AG04449 (cell line): Measurements from ENCODE around the gene FUT8.
"Not testable (repeated sequence)": the region's sequence is repeated elsewhere in the genome, so short reads cannot be mapped to it uniquely, and the experiment has no call there.

ENCODE experiments used
- CTCF ChIA-PET: fragments of 350-600 bp; formaldehyde crosslinking; extraction: SDS; loops from one replicate; lab custom pipeline; 2021; ENCODE audit warnings: antibody characterized with exemption; lab: Yijun Ruan, JAX
- POLR2A ChIA-PET: fragments of 400-600, 350-600 bp; formaldehyde crosslinking; extraction: SDS; loops from one replicate; lab custom pipeline; 2020; ENCODE audit warnings: antibody characterized with exemption, inconsistent platforms; lab: Yijun Ruan, JAX
- DNase-seq: peaks from one replicate; pipeline ENCODE4 v3.0.0-alpha.2; 2010; ENCODE audit warnings: low read depth, low spot score
- H3K4me3 ChIP-seq: 2 replicates; pipeline ENCODE4 v1.5.1; 2011; ENCODE audit warnings: low read depth, mild to moderate bottlenecking, control low read depth, low read length
- TF ChIP-seq, protein P1 (sequence below): IDR thresholded peaks from one replicate; pipeline ENCODE4 v1.5.1; 2011; ENCODE audit warnings: mild to moderate bottlenecking, moderate library complexity, low read length, control low read depth, inconsistent platforms; ENCODE audit not compliant: insufficient read depth; ENCODE audit errors: missing control alignments

Gene FUT8

DNA sequence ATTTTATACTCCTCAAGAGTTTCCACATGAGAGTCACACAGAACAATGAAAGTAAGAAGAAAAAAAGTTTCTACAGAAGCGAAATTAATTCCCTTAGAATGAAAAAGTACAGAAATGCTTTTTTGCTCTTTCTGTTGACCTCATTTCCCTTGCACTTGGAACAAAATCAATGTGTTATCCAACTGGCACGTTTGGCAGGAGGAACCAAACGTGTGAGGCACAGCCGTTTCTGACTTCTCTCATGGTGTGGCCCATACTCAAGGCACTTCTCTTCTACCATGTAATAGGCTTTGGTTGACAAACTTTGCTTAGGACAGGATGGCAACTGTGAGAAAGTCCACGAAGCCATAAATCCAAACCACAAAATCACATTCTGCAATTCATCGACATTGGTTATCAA is 297.0 kb downstream of the FUT8 start:
- H3K4me3 ChIP-seq, result no peak overlapping the region
- TF ChIP-seq, protein P1, sequence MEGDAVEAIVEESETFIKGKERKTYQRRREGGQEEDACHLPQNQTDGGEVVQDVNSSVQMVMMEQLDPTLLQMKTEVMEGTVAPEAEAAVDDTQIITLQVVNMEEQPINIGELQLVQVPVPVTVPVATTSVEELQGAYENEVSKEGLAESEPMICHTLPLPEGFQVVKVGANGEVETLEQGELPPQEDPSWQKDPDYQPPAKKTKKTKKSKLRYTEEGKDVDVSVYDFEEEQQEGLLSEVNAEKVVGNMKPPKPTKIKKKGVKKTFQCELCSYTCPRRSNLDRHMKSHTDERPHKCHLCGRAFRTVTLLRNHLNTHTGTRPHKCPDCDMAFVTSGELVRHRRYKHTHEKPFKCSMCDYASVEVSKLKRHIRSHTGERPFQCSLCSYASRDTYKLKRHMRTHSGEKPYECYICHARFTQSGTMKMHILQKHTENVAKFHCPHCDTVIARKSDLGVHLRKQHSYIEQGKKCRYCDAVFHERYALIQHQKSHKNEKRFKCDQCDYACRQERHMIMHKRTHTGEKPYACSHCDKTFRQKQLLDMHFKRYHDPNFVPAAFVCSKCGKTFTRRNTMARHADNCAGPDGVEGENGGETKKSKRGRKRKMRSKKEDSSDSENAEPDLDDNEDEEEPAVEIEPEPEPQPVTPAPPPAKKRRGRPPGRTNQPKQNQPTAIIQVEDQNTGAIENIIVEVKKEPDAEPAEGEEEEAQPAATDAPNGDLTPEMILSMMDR, result no peak
- no peak for DNase-seq
- CTCF ChIA-PET, result no interaction called here
- POLR2A ChIA-PET, result no interaction called here

GRCh38 chr14:65716813-65717212 is 304.3 kb downstream of the FUT8 start:
- H3K4me3 ChIP-seq, DNase-seq, CTCF ChIA-PET, POLR2A ChIA-PET: not testable (repeated sequence)

GRCh38 chr14:65717384-65717915 is 304.9 kb downstream of the FUT8 start:
- DNase-seq, CTCF ChIA-PET, POLR2A ChIA-PET, H3K4me3 ChIP-seq: not testable (repeated sequence)

- CTCF ChIA-PET, result no interaction called here
- H3K4me3 ChIP-seq, result no peak overlapping the region
- DNase-seq, result no peak
- TF ChIP-seq, protein P1, result no peak
- POLR2A ChIA-PET, result no interaction called here
Observed at GRCh38 chr14:65718629-65719028, 306.1 kb downstream of the FUT8 start.

DNA sequence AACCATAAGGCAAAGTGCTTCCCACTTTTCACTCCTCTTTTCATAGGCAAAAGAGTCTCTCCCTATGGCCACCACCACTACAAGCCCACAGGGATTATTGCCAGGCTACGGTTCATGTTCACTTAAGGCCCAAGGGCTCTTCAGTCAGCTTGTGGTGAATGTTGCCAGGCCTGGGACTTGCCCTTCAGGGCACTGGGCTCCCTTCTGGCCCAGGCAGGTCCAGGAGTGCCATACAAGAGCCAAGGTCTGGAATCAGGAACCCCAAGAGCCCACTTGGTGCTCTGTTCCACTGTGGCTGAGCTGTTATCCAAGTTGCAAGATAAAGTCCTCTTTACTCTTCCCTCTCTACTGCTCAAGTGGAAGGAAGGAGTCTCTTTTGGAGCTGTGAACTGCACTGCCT is 307.6 kb downstream of the FUT8 start:
- POLR2A ChIA-PET, result no interaction called here
- TF ChIP-seq, protein P1, result no peak
- no peak overlapping the region for H3K4me3 ChIP-seq
- no peak for DNase-seq
- CTCF ChIA-PET, result no interaction called here

DNA sequence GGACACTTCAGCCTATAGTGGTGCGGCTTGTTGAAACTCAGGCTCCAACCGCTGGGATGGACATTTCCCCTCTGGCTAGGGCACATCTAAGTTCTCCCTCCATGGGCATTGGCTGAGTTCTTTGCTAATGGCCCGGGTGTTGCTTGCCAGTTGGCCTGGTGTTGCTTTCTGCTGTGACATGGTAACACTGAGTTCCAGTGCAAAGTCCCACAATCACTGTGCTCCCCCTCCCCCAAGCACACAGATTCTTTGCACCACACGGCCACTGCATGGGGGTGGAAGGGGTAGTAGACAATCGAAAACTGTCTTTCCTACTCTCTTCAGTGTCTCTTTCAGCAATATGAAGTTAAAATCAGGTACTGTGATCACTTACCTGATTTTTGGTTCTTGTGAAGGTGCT is 308.2 kb downstream of the FUT8 start:
- POLR2A ChIA-PET, result no interaction called here
- no peak overlapping the region for H3K4me3 ChIP-seq
- CTCF ChIA-PET, result no interaction called here
- TF ChIP-seq, protein P1, result no peak
- DNase-seq, result no peak

DNA sequence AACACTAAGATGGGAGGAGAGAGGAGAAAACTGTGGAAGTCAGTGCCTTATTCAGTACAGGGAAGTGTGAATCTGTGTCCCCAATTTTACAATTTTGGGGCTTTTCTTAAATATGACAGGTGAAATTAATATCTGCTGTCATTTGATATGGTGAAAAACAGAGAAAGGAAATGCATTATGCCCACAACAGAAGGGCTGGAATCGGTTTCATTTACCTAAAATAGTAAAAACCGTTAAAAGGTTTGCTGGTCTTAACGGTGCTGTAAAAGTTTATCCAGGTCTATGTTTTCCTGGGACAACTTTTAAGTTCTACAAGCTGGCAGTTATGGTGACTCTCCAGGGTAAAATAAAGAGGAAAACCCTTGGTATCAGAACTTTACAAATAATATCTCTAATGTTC is 310.8 kb downstream of the FUT8 start:
- ChIA-PET CTCF (no interaction called here), POLR2A (no interaction called here)
- TF ChIP-seq, protein P1, result no peak
- no peak for DNase-seq
- no peak overlapping the region for H3K4me3 ChIP-seq
